HEK293 (cell line): ENCODE results near the gene AGO3.

Experiments
- HOXA7 ChIP-seq: sonication (generic); formaldehyde crosslinking; IDR thresholded peaks from 2 replicates; pipeline ENCODE4 v1.8.1; 2022; ENCODE audit warnings: missing genetic modification reagents, borderline replicate concordance
- INSM2 ChIP-seq: fragments of 450-650 bp; formaldehyde crosslinking; IDR thresholded peaks from 2 replicates; pipeline ENCODE4 v1.5.1; 2016; ENCODE audit warnings: missing biosample characterization, missing genetic modification characterization
- KLF10 ChIP-seq: fragments of 450-650 bp; IDR thresholded peaks from 2 replicates; pipeline ENCODE4 v1.5.1; 2018; ENCODE audit warnings: missing biosample characterization, mild to moderate bottlenecking, missing genetic modification characterization
- OVOL3 ChIP-seq: fragments of 450-650 bp; formaldehyde crosslinking; IDR thresholded peaks from 2 replicates; pipeline ENCODE4 v1.5.1; 2016; ENCODE audit warnings: missing biosample characterization, missing genetic modification characterization
- PBX3 ChIP-seq: sonication (generic); formaldehyde crosslinking; IDR thresholded peaks from 2 replicates; pipeline ENCODE4 v1.8.1; 2022; ENCODE audit warnings: mild to moderate bottlenecking, moderate library complexity, missing genetic modification reagents
- RBAK ChIP-seq: fragments of 450-650 bp; formaldehyde crosslinking; IDR thresholded peaks from 2 replicates; pipeline ENCODE4 v1.5.1; 2016; ENCODE audit warnings: missing biosample characterization, missing genetic modification characterization
- REPIN1 ChIP-seq: fragments of 450-650 bp; formaldehyde crosslinking; IDR thresholded peaks from 2 replicates; pipeline ENCODE4 v1.5.1; 2017; ENCODE audit warnings: missing biosample characterization, missing genetic modification characterization, low read depth
- ZBTB20 ChIP-seq: fragments of 450-650 bp; formaldehyde crosslinking; IDR thresholded peaks from 2 replicates; pipeline ENCODE4 v1.5.1; 2016; ENCODE audit warnings: missing biosample characterization, missing genetic modification characterization
- ZEB2 ChIP-seq: fragments of 450-650 bp; formaldehyde crosslinking; IDR thresholded peaks from 2 replicates; pipeline ENCODE4 v1.5.1; 2016; ENCODE audit warnings: missing biosample characterization, missing genetic modification characterization
- ZIC2 ChIP-seq: fragments of 450-650 bp; formaldehyde crosslinking; IDR thresholded peaks from 2 replicates; pipeline ENCODE4 v1.5.1; 2016; ENCODE audit warnings: missing biosample characterization, missing genetic modification characterization
- ZNF16 ChIP-seq: fragments of 450-650 bp; formaldehyde crosslinking; IDR thresholded peaks from 2 replicates; pipeline ENCODE4 v1.5.1; 2016; ENCODE audit warnings: low read depth, missing biosample characterization, missing genetic modification characterization
- ZNF19 ChIP-seq: fragments of 450-650 bp; formaldehyde crosslinking; IDR thresholded peaks from 2 replicates; pipeline ENCODE4; 2016; ENCODE audit warnings: missing biosample characterization, missing genetic modification characterization, low read depth
- ZNF354C ChIP-seq: fragments of 450-650 bp; formaldehyde crosslinking; IDR thresholded peaks from 2 replicates; pipeline ENCODE4 v1.5.1; 2016; ENCODE audit warnings: missing biosample characterization, missing genetic modification characterization, low read depth, borderline replicate concordance
- ZNF37A ChIP-seq: fragments of 450-650 bp; IDR thresholded peaks from 2 replicates; pipeline ENCODE4 v1.5.1; 2018; ENCODE audit warnings: missing biosample characterization, missing genetic modification characterization
- ZNF529 ChIP-seq: fragments of 450-650 bp; formaldehyde crosslinking; IDR thresholded peaks from 2 replicates; pipeline ENCODE4 v1.5.1; 2017; ENCODE audit warnings: missing genetic modification characterization, missing biosample characterization; ENCODE audit not compliant: insufficient replicate concordance
- ZNF585B ChIP-seq: fragments of 450-650 bp; formaldehyde crosslinking; IDR thresholded peaks from 2 replicates; pipeline ENCODE4 v1.5.1; 2016; ENCODE audit warnings: missing biosample characterization, missing genetic modification characterization
- ZNF791 ChIP-seq: fragments of 450-650 bp; formaldehyde crosslinking; IDR thresholded peaks from 2 replicates; pipeline ENCODE4 v1.5.1; 2016; ENCODE audit warnings: missing biosample characterization, missing genetic modification characterization
- TF ChIP-seq, protein P1 (sequence below): fragments of 450-650 bp; formaldehyde crosslinking; conservative IDR thresholded peaks from 2 replicates; pipeline ENCODE4 v1.5.1; 2016; ENCODE audit warnings: low read depth, missing biosample characterization, missing genetic modification characterization
- TF ChIP-seq, protein P2 (sequence below): fragments of 450-650 bp; formaldehyde crosslinking; IDR thresholded peaks from 2 replicates; pipeline ENCODE4 v1.5.1; 2016; ENCODE audit warnings: missing biosample characterization, missing genetic modification characterization
- TF ChIP-seq, protein P3 (sequence below): fragments of 450-650 bp; formaldehyde crosslinking; IDR thresholded peaks from 2 replicates; pipeline ENCODE4 v1.5.1; 2016; ENCODE audit warnings: missing biosample characterization, missing genetic modification characterization
- TF ChIP-seq, protein P4 (sequence below): fragments of 450-650 bp; formaldehyde crosslinking; IDR thresholded peaks from 2 replicates; pipeline ENCODE4 v1.5.1; 2017; ENCODE audit warnings: missing biosample characterization, missing genetic modification characterization
- TF ChIP-seq, protein P5 (sequence below): fragments of 450-650 bp; formaldehyde crosslinking; IDR thresholded peaks from 2 replicates; pipeline ENCODE4 v1.5.1; 2016; ENCODE audit warnings: missing biosample characterization, missing genetic modification characterization

Gene AGO3

DNA sequence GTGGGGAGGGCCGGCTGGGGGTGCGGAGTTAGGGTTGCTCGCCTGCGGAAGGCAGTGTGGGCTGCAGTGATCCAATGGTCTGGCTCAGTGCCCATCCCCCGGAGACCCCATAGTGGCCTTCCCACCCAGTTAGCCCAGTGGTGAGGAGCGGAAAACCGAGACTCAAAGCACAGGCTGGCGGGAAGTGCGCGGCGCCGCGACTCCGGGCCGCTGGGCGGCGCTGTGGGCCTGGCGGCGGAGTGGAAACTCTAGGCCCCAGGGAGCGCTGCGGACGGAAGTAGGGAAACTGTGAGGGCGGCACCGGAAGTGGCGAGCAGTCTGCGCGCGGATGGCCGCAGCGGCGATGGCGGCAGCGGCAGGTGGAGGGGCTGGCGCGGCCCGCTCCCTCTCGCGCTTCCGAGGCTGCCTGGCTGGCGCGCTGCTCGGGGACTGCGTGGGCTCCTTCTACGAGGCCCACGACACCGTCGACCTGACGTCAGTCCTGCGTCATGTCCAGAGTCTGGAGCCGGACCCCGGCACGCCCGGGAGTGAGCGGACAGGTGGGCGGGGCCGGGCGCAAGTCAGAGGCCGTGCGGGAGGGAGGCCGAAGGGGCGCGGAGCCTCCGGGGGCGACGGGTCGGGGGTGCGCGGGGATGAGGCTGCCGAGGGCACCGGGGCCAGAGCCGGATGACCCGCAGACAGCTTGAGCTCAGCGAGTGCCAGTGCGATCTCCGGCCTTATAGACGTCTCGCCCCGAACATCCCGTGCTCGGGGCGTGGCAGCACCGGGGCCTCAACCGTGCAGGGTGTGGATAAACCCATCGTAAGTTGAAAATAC, 157.9 kb downstream of the AGO3 start, which contains the start of gene ADPRS (continued):
- TF ChIP-seq, protein P1, sequence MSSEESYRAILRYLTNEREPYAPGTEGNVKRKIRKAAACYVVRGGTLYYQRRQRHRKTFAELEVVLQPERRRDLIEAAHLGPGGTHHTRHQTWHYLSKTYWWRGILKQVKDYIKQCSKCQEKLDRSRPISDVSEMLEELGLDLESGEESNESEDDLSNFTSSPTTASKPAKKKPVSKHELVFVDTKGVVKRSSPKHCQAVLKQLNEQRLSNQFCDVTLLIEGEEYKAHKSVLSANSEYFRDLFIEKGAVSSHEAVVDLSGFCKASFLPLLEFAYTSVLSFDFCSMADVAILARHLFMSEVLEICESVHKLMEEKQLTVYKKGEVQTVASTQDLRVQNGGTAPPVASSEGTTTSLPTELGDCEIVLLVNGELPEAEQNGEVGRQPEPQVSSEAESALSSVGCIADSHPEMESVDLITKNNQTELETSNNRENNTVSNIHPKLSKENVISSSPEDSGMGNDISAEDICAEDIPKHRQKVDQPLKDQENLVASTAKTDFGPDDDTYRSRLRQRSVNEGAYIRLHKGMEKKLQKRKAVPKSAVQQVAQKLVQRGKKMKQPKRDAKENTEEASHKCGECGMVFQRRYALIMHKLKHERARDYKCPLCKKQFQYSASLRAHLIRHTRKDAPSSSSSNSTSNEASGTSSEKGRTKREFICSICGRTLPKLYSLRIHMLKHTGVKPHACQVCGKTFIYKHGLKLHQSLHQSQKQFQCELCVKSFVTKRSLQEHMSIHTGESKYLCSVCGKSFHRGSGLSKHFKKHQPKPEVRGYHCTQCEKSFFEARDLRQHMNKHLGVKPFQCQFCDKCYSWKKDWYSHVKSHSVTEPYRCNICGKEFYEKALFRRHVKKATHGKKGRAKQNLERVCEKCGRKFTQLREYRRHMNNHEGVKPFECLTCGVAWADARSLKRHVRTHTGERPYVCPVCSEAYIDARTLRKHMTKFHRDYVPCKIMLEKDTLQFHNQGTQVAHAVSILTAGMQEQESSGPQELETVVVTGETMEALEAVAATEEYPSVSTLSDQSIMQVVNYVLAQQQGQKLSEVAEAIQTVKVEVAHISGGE (tag by site-specific recombination): peak; percentile 98
- TF ChIP-seq ZIC2 (tag by site-specific recombination): peak; percentile 82
- TF ChIP-seq REPIN1: no peak; the same call in 1 of the 2 replicates
- peak; percentile 89 for TF ChIP-seq INSM2 (tag by site-specific recombination)
- no peak for TF ChIP-seq ZNF19 (tag by site-specific recombination)
- TF ChIP-seq, protein P2, sequence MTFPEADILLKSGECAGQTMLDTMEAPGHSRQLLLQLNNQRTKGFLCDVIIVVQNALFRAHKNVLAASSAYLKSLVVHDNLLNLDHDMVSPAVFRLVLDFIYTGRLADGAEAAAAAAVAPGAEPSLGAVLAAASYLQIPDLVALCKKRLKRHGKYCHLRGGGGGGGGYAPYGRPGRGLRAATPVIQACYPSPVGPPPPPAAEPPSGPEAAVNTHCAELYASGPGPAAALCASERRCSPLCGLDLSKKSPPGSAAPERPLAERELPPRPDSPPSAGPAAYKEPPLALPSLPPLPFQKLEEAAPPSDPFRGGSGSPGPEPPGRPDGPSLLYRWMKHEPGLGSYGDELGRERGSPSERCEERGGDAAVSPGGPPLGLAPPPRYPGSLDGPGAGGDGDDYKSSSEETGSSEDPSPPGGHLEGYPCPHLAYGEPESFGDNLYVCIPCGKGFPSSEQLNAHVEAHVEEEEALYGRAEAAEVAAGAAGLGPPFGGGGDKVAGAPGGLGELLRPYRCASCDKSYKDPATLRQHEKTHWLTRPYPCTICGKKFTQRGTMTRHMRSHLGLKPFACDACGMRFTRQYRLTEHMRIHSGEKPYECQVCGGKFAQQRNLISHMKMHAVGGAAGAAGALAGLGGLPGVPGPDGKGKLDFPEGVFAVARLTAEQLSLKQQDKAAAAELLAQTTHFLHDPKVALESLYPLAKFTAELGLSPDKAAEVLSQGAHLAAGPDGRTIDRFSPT (tag by site-specific recombination): 0 out of 2 replicates have a peak, but pooled peaks have one; percentile 49
- TF ChIP-seq ZNF529: no peak
- TF ChIP-seq KLF10 (tag by site-specific recombination): peak; percentile 90
- TF ChIP-seq ZNF585B (tag by site-specific recombination): no peak
- TF ChIP-seq HOXA7: no peak
- no peak for TF ChIP-seq ZNF16 (tag by site-specific recombination)
- TF ChIP-seq ZNF354C: no peak
- TF ChIP-seq OVOL3 (tag by site-specific recombination): peak; percentile 45; the same call in 1 of the 2 replicates
- TF ChIP-seq, protein P3, sequence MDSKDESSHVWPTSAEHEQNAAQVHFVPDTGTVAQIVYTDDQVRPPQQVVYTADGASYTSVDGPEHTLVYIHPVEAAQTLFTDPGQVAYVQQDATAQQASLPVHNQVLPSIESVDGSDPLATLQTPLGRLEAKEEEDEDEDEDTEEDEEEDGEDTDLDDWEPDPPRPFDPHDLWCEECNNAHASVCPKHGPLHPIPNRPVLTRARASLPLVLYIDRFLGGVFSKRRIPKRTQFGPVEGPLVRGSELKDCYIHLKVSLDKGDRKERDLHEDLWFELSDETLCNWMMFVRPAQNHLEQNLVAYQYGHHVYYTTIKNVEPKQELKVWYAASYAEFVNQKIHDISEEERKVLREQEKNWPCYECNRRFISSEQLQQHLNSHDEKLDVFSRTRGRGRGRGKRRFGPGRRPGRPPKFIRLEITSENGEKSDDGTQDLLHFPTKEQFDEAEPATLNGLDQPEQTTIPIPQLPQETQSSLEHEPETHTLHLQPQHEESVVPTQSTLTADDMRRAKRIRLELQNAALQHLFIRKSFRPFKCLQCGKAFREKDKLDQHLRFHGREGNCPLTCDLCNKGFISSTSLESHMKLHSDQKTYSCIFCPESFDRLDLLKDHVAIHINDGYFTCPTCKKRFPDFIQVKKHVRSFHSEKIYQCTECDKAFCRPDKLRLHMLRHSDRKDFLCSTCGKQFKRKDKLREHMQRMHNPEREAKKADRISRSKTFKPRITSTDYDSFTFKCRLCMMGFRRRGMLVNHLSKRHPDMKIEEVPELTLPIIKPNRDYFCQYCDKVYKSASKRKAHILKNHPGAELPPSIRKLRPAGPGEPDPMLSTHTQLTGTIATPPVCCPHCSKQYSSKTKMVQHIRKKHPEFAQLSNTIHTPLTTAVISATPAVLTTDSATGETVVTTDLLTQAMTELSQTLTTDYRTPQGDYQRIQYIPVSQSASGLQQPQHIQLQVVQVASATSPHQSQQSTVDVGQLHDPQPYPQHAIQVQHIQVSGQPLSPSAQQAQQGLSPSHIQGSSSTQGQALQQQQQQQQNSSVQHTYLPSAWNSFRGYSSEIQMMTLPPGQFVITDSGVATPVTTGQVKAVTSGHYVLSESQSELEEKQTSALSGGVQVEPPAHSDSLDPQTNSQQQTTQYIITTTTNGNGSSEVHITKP: peak; percentile 45
- TF ChIP-seq, protein P4, sequence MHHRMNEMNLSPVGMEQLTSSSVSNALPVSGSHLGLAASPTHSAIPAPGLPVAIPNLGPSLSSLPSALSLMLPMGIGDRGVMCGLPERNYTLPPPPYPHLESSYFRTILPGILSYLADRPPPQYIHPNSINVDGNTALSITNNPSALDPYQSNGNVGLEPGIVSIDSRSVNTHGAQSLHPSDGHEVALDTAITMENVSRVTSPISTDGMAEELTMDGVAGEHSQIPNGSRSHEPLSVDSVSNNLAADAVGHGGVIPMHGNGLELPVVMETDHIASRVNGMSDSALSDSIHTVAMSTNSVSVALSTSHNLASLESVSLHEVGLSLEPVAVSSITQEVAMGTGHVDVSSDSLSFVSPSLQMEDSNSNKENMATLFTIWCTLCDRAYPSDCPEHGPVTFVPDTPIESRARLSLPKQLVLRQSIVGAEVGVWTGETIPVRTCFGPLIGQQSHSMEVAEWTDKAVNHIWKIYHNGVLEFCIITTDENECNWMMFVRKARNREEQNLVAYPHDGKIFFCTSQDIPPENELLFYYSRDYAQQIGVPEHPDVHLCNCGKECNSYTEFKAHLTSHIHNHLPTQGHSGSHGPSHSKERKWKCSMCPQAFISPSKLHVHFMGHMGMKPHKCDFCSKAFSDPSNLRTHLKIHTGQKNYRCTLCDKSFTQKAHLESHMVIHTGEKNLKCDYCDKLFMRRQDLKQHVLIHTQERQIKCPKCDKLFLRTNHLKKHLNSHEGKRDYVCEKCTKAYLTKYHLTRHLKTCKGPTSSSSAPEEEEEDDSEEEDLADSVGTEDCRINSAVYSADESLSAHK: no peak; the same call in 1 of the 2 replicates
- no peak for TF ChIP-seq RBAK (tag by site-specific recombination)
- no peak for TF ChIP-seq ZNF37A (tag by site-specific recombination)
- TF ChIP-seq, protein P5, sequence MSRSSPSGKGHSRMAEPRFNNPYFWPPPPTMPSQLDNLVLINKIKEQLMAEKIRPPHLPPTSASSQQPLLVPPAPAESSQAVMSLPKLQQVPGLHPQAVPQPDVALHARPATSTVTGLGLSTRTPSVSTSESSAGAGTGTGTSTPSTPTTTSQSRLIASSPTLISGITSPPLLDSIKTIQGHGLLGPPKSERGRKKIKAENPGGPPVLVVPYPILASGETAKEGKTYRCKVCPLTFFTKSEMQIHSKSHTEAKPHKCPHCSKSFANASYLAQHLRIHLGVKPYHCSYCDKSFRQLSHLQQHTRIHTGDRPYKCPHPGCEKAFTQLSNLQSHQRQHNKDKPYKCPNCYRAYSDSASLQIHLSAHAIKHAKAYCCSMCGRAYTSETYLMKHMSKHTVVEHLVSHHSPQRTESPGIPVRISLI (tag by site-specific recombination): no peak
- TF ChIP-seq ZBTB20: peak; percentile 98
- TF ChIP-seq PBX3 (CRISPR knock-in tag): peak; percentile 93; the same call in 1 of the 2 replicates
- TF ChIP-seq ZEB2 (tag by site-specific recombination): peak; percentile 87
- TF ChIP-seq ZNF791: no peak
